ENCODE data around the gene PRDM5.

- TF ChIP-seq EZH2 (IDR thresholded peaks at IDR 0.05; ENCODE audit: insufficient read depth, poor library complexity, severe bottlenecking) (no peak), EZH2phosphoT487 (IDR thresholded peaks at IDR 0.05; ENCODE audit: insufficient read depth, low read depth) (no peak)
These were observed 102.6 kb downstream of the PRDM5 start for GRCh38 chr4:120819805-120820437.

Data from GM23248 (cell line).